Calu3 (cell line): Measurements from ENCODE around the gene TRIM67. TPM values are rescaled to one million over a fixed set of nuclear protein-coding genes. Genes with fewer than 3 reads are reported as not detected.
A peak's percentile ranks its signal among the peaks of the same experiment; 100 is the strongest.

Source experiments
- BruUV-seq: library from RNA; stranded (reverse); fragments of 400-500 nt; replicated peaks from 2 replicates; lab custom pipeline; 2021; lab: Mats Ljungman, UMichigan
- CTCF ChIA-PET: fragments of 300-600 bp; sonication (Branson Sonifier 250); formaldehyde crosslinking; loops from one replicate; lab custom pipeline; 2022; ENCODE audit warnings: antibody characterized with exemption; lab: Charles Lee
- DNase-seq: peaks from one replicate; pipeline ENCODE4 v3.0.0; 2022
- H3K27ac Mint-ChIP-seq: one replicate; pipeline ENCODE4 v1.8.0; 2022; ENCODE audit warnings: mixed read lengths; ENCODE audit not compliant: unreplicated experiment
- H3K27me3 Mint-ChIP-seq: one replicate; pipeline ENCODE4 v1.8.0; 2022; ENCODE audit warnings: mixed read lengths; ENCODE audit not compliant: unreplicated experiment
- H3K36me3 Mint-ChIP-seq: one replicate; pipeline ENCODE4 v1.8.0; 2022; ENCODE audit warnings: mild to moderate bottlenecking, moderate library complexity, mixed read lengths; ENCODE audit not compliant: insufficient read depth, unreplicated experiment
- H3K4me1 Mint-ChIP-seq: one replicate; pipeline ENCODE4 v1.8.0; 2022; ENCODE audit warnings: mild to moderate bottlenecking, low read depth, mixed read lengths; ENCODE audit not compliant: unreplicated experiment
- H3K4me3 Mint-ChIP-seq: one replicate; pipeline ENCODE4 v1.8.0; 2022; ENCODE audit warnings: mild to moderate bottlenecking, low read depth, moderate library complexity, mixed read lengths; ENCODE audit not compliant: unreplicated experiment
- H3K9me3 Mint-ChIP-seq: one replicate; pipeline ENCODE4 v1.8.0; 2022; ENCODE audit warnings: low read depth, mixed read lengths; ENCODE audit not compliant: unreplicated experiment
- CTCF ChIP-seq: fragments of 200-600 bp; IDR thresholded peaks from one replicate; pipeline ENCODE4 v1.8.0; 2022; ENCODE audit warnings: antibody characterized with exemption; ENCODE audit not compliant: unreplicated experiment
- intact Hi-C: fragments of 100-400 bp; cut with micrococcal nuclease; formaldehyde crosslinking; loops from one replicate; pipeline ENCODE4 v1.10.0; 2022; ENCODE audit not compliant: unreplicated experiment
- total RNA-seq: library from RNA; stranded (reverse); gene quantifications from 2 replicates; pipeline ENCODE4 v1.2.3, GENCODE V29; 2022

Gene TRIM67
- total RNA-seq, 1 experiment from 2014 or later = 0.09 TPM

GRCh38 chr1:231226156-231226555 is 64.3 kb downstream of the TRIM67 start:
- H3K4me1 Mint-ChIP-seq = no peaks in the 10 kb centered on the region
- no peak for TF ChIP-seq CTCF
- no peak overlapping the region for H3K27ac Mint-ChIP-seq
- no peak overlapping the region for H3K4me3 Mint-ChIP-seq
- intact Hi-C loops = no loop called here
- H3K9me3 Mint-ChIP-seq = no peaks in the 10 kb centered on the region
- H3K36me3 Mint-ChIP-seq = peaks cover 37% of the 10 kb centered on the region
- CTCF ChIA-PET = no interaction called here
- no peak for DNase-seq
- H3K27me3 Mint-ChIP-seq = no peaks in the 10 kb centered on the region
- BruUV-seq = no TSS peak

- peaks cover 45% of the 10 kb centered on the region for H3K36me3 Mint-ChIP-seq
- H3K27me3 Mint-ChIP-seq = no peaks in the 10 kb centered on the region
Observed at GRCh38 chr1:231231511-231231910, 69.7 kb downstream of the TRIM67 start.

GRCh38 chr1:231232870-231233734 is 71.2 kb downstream of the TRIM67 start:
- H3K27ac Mint-ChIP-seq = peak overlapping the region; percentile 87
- no peaks in the 10 kb centered on the region for H3K27me3 Mint-ChIP-seq
- peak overlapping the region; percentile 46 for H3K4me3 Mint-ChIP-seq
- TF ChIP-seq CTCF = no peak
- H3K36me3 Mint-ChIP-seq = peaks cover 44% of the 10 kb centered on the region
- CTCF ChIA-PET = interaction anchor here (0.8 to 0.9 kb wide), 2 partner anchors 17 to 260 kb away, joined by 3 to 4 read pairs; no protein-coding TSS in a partner anchor
- peaks cover 36% of the 10 kb centered on the region for H3K4me1 Mint-ChIP-seq
- no peaks in the 10 kb centered on the region for H3K9me3 Mint-ChIP-seq
- intact Hi-C loops = no loop called here
- no TSS peak for BruUV-seq
- no peak for DNase-seq

More at GRCh38 chr1:231231511-231231910, 69.7 kb downstream of the TRIM67 start:
- Mint-ChIP-seq H3K27ac (no peak overlapping the region), H3K9me3 (no peaks in the 10 kb centered on the region), H3K4me1 (peaks cover 34% of the 10 kb centered on the region), H3K4me3 (no peak overlapping the region)
- intact Hi-C loops = no loop called here
- no peak for TF ChIP-seq CTCF
- BruUV-seq = no TSS peak
- CTCF ChIA-PET = no interaction called here
- no peak for DNase-seq

GRCh38 chr1:231233735-231234417 is 72.0 kb downstream of the TRIM67 start:
- intact Hi-C loops = loop anchor here (2.0 kb wide), 1 partner anchor 357 kb away; no protein-coding TSS in a partner anchor
- no peaks in the 10 kb centered on the region for H3K9me3 Mint-ChIP-seq
- peak; percentile 66 for DNase-seq
- H3K4me3 Mint-ChIP-seq = peak overlapping the region; percentile 46
- peaks cover 36% of the 10 kb centered on the region for H3K4me1 Mint-ChIP-seq
- no peak for TF ChIP-seq CTCF
- H3K36me3 Mint-ChIP-seq = peaks cover 45% of the 10 kb centered on the region
- CTCF ChIA-PET = interaction anchor here (0.6 to 0.9 kb wide), 4 partner anchors 17 to 409 kb away, joined by 3 to 4 read pairs (median 3); no protein-coding TSS in a partner anchor
- H3K27me3 Mint-ChIP-seq = no peaks in the 10 kb centered on the region
- H3K27ac Mint-ChIP-seq = peak overlapping the region; percentile 87
- no TSS peak for BruUV-seq
